SK-N-SH treated with all-trans-retinoic acid at 6 μM for 48 hours (cell line): Measurements from ENCODE around the gene LARGE1.

ENCODE experiments used
- ATAC-seq: fragments of 200-7000 bp; cut with Tn5 transposase; 3 replicates; pipeline ENCODE4 v1.9.1; 2020; ENCODE audit warnings: mild to moderate bottlenecking, moderate library complexity
- ARNTL ChIP-seq: fragments of 450-650 bp; formaldehyde crosslinking; IDR thresholded peaks from 2 replicates; pipeline ENCODE4 v1.5.0; 2020; ENCODE audit warnings: low read depth, mild to moderate bottlenecking, moderate library complexity, borderline replicate concordance
- BACH2 ChIP-seq: fragments of 250-450 bp; sonication (Bioruptor Pico); IDR thresholded peaks from 2 replicates; pipeline ENCODE4 v1.9.0; 2021; ENCODE audit warnings: mild to moderate bottlenecking, borderline replicate concordance
- CREB5 ChIP-seq: fragments of 250-450 bp; sonication (Bioruptor Pico); IDR thresholded peaks from 2 replicates; pipeline ENCODE4 v1.5.1; 2020; ENCODE audit warnings: low read depth, mild to moderate bottlenecking, moderate library complexity
- CSDC2 ChIP-seq: fragments of 250-450 bp; sonication (Bioruptor Pico); IDR thresholded peaks from 2 replicates; pipeline ENCODE4 v1.5.0; 2020; ENCODE audit warnings: mild to moderate bottlenecking, moderate library complexity
- CSRNP3 ChIP-seq: fragments of 250-450 bp; sonication (Bioruptor Pico); IDR thresholded peaks from 2 replicates; pipeline ENCODE4 v1.5.1; 2021; ENCODE audit warnings: mild to moderate bottlenecking, moderate library complexity
- OSR1 ChIP-seq: fragments of 250-450 bp; sonication (Bioruptor Pico); IDR thresholded peaks from 2 replicates; pipeline ENCODE4 v1.8.0; 2022; ENCODE audit warnings: moderate library complexity, mild to moderate bottlenecking, inconsistent platforms
- POU6F1 ChIP-seq: fragments of 250-450 bp; sonication (Bioruptor Pico); IDR thresholded peaks from 2 replicates; pipeline ENCODE4 v1.8.0; 2021; ENCODE audit warnings: low read depth, mild to moderate bottlenecking, moderate library complexity, borderline replicate concordance
- PPARA ChIP-seq: fragments of 250-450 bp; sonication (Bioruptor Pico); IDR thresholded peaks from 2 replicates; pipeline ENCODE4 v1.5.0; 2020; ENCODE audit warnings: mild to moderate bottlenecking, borderline replicate concordance
- RARB ChIP-seq: fragments of 250-450 bp; sonication (Bioruptor Pico); IDR thresholded peaks from 2 replicates; pipeline ENCODE4 v1.8.0; 2021; ENCODE audit warnings: mild to moderate bottlenecking, moderate library complexity
- SNAI2 ChIP-seq: fragments of 250-450 bp; sonication (Bioruptor Pico); IDR thresholded peaks from 2 replicates; pipeline ENCODE4 v1.5.0; 2020; ENCODE audit warnings: mild to moderate bottlenecking, moderate library complexity
- TCF4 ChIP-seq: fragments of 250-450 bp; sonication (Bioruptor Pico); IDR thresholded peaks from 2 replicates; pipeline ENCODE4 v1.8.0; 2021; ENCODE audit warnings: mild to moderate bottlenecking, moderate library complexity, borderline replicate concordance
- TOX ChIP-seq: fragments of 250-450 bp; sonication (Bioruptor Pico); IDR thresholded peaks from 2 replicates; pipeline ENCODE4 v1.8.0; 2021; ENCODE audit warnings: mild to moderate bottlenecking, moderate library complexity, borderline replicate concordance
- TSHZ2 ChIP-seq: fragments of 250-450 bp; sonication (Bioruptor Pico); IDR thresholded peaks from 2 replicates; pipeline ENCODE4 v1.5.0; 2020; ENCODE audit warnings: mild to moderate bottlenecking, moderate library complexity
- ZC3H10 ChIP-seq: fragments of 250-450 bp; sonication (Bioruptor Pico); IDR thresholded peaks from 2 replicates; pipeline ENCODE4 v1.5.1; 2021; ENCODE audit warnings: mild to moderate bottlenecking, moderate library complexity
- ZFP3 ChIP-seq: fragments of 250-450 bp; sonication (Bioruptor Pico); IDR thresholded peaks from 2 replicates; pipeline ENCODE4 v1.5.0; 2020; ENCODE audit warnings: mild to moderate bottlenecking, moderate library complexity
- ZFP30 ChIP-seq: fragments of 450-650 bp; formaldehyde crosslinking; IDR thresholded peaks from 2 replicates; pipeline ENCODE4 v1.5.0; 2022; ENCODE audit warnings: mild to moderate bottlenecking, moderate library complexity
- ZNF565 ChIP-seq: fragments of 450-650 bp; formaldehyde crosslinking; conservative IDR thresholded peaks from 2 replicates; pipeline ENCODE4 v1.5.0; 2020; ENCODE audit warnings: low read depth, mild to moderate bottlenecking, moderate library complexity
- ZNF70 ChIP-seq: fragments of 450-650 bp; formaldehyde crosslinking; IDR thresholded peaks from 2 replicates; pipeline ENCODE4 v1.5.0; 2020; ENCODE audit warnings: mild to moderate bottlenecking, moderate library complexity

The LARGE1 gene

GRCh38 chr22:33850193-33850592 lies 70.1 kb downstream of the LARGE1 start:
- no peak for TF ChIP-seq SNAI2
- TF ChIP-seq TSHZ2 (CRISPR knock-in tag): no peak
- TF ChIP-seq POU6F1 (CRISPR knock-in tag): no peak
- TF ChIP-seq ZNF565: no peak
- TF ChIP-seq TOX (CRISPR knock-in tag): no peak
- no peak for TF ChIP-seq ZFP30 (CRISPR knock-in tag)
- no peak for TF ChIP-seq CSRNP3 (CRISPR knock-in tag)
- TF ChIP-seq TCF4 (CRISPR knock-in tag): no peak
- TF ChIP-seq ARNTL (CRISPR knock-in tag): no peak
- TF ChIP-seq ZNF70: no peak
- TF ChIP-seq CREB5 (CRISPR knock-in tag): no peak
- TF ChIP-seq BACH2 (CRISPR knock-in tag): no peak
- TF ChIP-seq RARB (CRISPR knock-in tag): no peak
- TF ChIP-seq CSDC2 (CRISPR knock-in tag): no peak
- TF ChIP-seq ZC3H10 (CRISPR knock-in tag): no peak
- no peak for ATAC-seq

- TF ChIP-seq POU6F1 (CRISPR knock-in tag) (no peak), OSR1 (CRISPR knock-in tag) (no peak), ARNTL (CRISPR knock-in tag) (no peak)
- TF ChIP-seq, all 23 proteins: peak for 0
- ATAC-seq: no peak
Measured at GRCh38 chr22:33848251-33848650, 72.0 kb downstream of the LARGE1 start.

- TF ChIP-seq CREB5 (CRISPR knock-in tag): no peak
- no peak for TF ChIP-seq SNAI2
- TF ChIP-seq TCF4 (CRISPR knock-in tag): no peak
- no peak for TF ChIP-seq ZFP3 (CRISPR knock-in tag)
- no peak for TF ChIP-seq PPARA (CRISPR knock-in tag)
- TF ChIP-seq ZNF70: no peak
- no peak for ATAC-seq
Measured at GRCh38 chr22:33844273-33844672, 76.0 kb downstream of the LARGE1 start.
